ENCODE data around the gene SCN2B. TPM values are rescaled to one million over a fixed set of nuclear protein-coding genes. Genes with fewer than 3 reads are reported as not detected.

SCN2B gene
- polyA plus RNA-seq, 4 donors: 4.4 to 4.9 (median 4.7) TPM

DNA sequence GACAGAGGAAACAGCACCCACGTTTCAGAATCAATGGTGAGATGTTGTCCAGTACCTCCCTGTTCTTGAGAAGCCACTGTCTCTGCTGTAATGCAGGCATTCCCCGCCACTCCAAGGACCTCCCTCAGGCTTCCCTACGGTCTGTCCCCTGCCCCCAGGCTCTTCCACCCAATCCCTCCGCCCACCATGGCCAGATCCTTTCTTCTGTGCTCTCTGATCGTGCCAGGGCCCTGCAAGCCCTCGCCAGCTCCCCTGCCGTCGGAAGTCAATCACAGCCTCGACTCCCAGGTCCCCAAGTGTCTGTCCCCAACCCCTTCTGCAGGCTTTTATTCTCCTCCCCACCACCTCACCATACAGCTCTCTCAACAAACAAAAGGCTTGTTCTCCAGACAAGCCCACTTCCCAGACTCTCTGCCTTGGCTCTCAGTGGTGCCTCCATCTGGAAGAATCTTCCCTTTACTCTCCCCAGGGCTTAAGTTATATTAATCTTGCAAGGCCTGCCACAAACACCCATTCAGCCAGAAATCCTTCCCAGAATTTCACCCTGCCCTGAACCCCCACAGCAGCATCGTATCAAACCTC lies 37.5 kb downstream of the SCN2B start:
- no peak for DNase-seq (ENCODE audit: low read depth in 4 of 4, low spot score in 3 of 4)

DNA sequence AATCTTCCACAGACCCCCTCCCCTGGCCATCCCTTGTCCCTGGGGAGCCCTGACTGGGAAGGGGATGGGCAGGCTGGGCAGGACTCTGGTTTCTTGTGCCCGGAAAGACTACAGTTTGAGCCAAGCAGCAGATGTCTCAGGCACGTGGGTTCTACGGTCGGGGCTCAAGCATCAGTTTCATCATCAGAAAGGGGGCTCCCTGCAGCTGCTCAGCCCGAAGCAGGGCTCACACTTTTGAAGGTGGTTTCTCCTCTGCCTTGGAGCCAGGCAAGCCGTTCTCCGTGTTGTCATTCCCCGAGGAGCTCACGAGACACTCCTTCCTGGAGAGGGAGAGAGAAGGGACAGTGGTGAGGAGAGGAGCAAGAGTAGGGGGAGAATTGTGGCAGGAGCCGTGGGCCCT lies 39.6 kb downstream of the SCN2B start:
- DNase-seq (ENCODE audit: low read depth in 4 of 4, low spot score in 3 of 4): no peak

DNA sequence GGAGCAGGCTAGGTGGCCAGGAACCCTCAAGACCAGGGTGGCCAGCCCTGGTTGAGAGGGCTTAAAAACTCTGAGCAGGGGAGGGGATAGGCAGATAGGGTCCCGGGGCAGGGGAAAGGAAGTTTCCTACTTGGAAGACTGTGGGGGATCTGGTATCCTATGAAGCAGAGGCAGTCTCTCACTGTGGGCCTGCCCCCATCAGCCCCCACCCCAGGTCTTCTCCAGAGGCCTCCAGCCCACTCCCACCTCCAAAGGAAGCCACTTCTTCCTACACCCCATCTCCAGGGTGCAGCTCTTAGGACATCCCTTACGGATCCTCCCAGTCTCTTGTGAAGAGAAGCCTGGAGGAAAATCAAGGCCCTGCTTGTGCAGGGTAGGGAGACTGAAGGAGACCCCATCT lies 40.1 kb downstream of the SCN2B start:
- DNase-seq (ENCODE audit: low read depth in 4 of 4, low spot score in 3 of 4): no peak

DNA sequence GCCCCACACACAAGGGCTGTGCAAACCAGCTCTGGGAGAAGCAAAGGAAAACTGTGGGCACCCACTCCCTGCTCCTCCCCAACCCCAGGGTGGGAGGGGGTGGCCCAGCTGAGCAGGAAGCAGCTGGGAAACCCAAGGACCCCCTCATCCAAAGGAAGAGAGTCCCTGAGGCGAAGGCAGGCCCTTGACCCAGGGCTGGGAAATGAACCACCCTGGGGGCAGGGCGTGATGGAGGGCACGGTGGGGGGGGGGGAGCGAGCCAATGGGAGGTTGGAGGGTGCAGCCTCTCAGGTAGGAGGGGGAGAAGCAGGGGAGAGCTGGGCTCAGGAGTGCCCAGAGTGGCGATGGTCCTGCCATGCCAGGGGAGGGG lies 40.7 kb downstream of the SCN2B start:
- DNase-seq (ENCODE audit: low read depth in 4 of 4, low spot score in 3 of 4): no peak

DNA sequence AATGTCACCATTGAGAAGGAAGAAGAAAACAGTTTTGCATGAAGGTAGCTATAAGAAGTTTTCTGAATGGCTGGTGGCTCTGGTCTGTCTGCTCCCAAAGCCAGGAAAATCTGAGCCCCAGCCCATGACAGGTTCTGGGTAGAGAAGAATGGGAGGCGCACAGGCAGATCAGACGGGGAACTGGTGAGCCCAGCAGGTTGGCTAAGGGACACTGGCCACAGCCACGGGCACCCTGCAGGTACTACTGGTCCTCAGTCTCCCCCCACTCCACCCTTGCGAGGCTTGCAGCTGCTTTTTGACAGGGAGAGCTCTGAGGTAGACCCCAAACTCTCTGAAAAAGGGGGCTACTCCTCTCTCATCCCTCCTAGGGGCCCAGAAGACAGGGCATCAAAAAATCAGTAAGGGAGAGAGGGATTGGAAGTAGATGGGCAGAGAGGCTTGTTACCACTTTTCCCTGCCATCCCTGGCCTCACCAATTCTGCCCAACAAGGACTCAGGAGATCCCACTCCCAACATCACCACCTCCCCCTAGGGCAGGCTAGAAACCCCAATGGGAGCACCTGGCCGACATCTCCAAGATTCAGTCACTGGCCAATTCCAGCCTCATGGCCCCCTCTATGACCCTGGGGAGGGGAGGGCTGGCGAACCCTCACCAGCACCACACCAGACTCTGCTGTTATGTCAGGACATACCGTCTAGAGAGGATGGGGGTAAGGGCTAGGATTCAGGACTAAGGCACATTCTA lies 41.2 kb downstream of the SCN2B start:
- DNase-seq (ENCODE audit: low read depth in 4 of 4, low spot score in 3 of 4): no peak

DNA sequence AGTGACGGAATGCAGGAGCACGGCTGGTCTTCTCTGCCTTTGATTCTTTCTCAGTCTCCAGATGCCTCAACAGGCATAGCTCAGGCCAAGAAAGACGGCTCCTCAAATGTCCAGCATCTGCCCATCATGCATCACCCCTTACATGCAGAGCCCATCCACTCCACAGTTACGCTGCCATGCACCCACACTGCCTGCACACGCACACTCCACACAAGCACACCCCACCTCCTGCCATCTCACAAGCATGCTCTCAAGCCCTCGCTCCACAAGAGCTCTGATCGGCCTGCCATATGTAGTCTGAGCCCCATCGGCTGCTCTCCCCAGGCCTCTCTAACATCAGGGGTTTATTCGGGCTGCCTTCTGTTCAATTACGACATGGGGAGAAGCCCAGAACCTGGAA lies 42.6 kb downstream of the SCN2B start:
- no peak for DNase-seq (ENCODE audit: low read depth in 4 of 4, low spot score in 3 of 4)

DNA sequence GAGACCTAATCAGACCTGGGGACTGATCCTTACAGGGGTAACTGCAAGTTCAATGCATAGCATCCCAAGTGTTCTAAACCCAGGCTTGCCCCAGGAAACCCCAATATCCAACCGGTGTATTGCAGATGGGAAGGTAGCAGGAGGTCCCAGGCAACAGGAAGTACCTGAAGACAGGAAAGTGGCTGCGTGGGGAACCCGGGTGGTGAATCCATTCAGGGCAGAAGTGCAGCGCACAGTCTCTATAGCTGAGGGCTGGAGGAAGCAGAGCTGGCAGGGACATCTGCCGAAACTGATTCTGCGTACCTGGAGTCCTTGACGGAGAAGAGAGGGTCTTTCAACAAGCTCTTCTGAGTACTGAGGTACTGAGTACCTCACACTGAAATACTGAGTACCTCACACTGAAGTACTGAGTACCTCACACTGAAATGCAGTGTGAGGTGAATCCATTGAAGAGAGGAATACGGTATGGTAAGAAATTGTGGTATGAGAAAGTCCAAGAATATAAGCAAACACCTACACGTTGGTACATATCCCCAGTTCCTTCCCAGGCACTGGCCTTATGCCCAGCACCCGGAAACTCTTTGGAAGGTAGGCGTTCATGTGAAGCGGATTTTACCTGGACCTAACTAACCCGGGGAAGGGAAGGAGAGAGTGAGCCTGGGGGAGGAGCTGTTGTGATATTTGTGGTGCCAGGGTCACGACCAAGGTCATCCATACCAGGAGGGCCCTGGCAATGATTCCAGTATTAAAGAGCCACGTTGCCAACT lies 43.9 kb downstream of the SCN2B start:
- DNase-seq (ENCODE audit: low read depth in 4 of 4, low spot score in 3 of 4): no peak

DNA sequence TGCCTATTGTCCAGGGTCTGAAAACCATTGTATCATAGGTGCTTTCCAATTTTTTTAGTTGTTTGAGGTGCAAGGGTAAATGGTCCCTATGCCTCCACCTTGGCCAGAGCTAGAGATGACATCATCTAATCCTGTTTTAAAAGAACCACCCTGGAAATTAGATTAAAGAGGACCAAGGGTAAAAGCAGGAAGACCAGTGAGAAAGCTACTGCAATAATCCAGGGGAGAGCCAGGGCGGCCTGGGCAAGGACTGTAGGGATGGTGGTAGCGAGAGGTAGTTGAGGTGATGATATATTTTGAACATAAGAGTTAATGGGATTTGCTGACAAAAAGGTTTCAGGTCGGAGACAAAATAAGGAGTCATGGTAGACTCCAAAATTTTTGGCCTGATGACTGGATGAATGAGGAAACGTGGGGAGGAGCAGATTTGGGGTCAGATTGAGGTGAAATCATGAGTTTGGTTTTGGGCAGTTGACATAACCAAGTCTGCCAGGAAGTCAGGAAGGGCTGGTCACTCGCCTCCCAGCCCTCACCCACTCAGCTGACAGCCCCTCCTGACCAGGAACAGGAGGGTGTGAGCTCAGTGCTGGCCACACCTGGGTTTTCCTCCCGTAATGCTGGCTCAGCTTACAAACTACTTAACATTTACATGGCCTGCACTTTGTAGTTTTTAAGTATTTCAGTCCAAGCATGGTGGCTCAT lies 46.8 kb downstream of the SCN2B start:
- DNase-seq (ENCODE audit: low read depth in 4 of 4, low spot score in 3 of 4): no peak

DNA sequence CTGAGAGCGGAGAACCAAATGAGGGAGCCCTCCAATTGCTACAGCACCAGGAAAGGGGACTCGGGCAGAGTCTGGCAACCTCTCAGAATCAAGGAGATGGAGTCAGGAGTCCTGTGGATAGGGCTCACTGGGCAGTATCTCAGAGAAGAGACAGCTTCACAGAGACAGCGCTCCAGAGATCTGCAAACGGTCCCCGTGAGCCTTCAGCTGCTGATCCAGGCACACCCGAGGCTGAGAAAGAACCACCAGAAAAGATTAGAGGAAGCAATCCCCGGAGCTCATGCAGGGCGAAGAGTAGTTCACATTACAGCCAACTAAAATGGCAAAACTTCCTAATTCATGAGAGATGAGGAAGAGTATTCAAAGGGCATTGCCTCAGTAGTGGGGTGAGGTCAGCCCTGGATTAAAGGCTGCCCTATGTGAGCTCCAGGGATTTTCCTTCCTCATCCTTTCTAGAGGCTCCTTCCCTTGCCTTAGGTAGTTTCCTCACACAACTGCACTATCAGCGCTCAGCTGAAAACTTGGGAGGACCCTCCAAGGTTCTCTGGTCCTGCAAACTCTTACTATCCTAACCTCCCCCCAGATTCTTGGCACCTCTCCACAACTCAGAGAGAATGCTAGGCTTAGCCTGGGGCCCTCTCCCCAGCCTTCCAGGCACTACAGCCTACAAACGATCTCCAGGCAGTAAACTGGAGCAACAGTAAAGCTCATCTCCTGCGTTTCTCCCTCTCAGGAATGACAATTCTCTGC lies 47.5 kb downstream of the SCN2B start:
- DNase-seq (ENCODE audit: low read depth in 4 of 4, low spot score in 3 of 4): no peak

DNA sequence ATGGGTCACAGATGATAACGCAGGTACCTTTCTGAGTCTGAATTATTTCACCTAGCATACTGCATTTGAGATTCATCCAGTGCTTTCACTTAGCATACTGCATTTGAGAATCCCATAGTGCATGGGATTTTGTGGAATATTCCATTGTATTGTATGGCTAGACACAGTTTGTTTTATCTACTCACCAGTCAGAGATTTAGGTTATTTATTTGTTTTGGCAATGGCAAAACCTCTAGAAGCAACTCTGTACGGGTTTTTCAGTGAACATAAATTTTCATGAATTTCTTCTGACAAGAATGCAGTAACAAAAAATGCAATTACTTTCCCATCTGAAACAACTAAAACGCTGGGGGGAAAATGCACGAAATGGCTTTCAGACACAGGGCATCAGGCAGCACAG lies 48.1 kb downstream of the SCN2B start:
- DNase-seq (ENCODE audit: low read depth in 4 of 4, low spot score in 3 of 4): no peak

DNA sequence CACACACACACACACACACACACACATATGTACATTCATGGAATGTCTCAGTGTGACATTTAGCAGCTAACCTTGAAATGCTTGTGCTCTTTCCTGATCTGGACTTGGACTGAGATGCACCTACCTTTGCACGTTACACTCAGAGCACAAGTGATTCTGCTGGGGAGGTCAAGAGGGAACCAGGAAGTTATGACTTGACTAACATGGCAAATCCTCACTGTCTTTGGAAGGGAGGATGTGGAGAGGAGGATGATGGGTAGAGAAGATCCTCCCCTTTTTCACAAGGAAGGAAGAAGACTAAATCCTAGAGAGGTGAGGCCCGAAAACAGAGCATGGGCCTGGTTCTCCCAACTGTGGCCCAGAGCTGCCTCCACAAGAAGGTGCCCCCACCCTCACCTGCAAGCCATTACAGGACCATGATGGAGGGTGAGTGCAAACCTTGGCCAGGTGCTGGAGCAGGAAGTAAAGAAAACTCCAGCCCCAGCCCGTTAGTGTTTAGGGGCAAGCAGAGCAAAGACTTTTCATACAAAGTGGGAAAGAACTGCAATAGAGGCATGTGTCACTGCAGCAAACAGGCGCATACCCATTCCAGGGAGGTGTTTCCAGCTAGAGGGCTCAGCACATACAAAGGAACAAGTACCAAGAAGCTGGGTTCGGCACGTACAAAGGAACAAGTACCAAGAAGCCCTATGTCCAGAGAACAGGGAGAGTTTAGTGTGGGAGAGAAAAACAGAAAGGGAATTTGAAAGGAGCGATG lies 50.2 kb downstream of the SCN2B start:
- no peak for DNase-seq (ENCODE audit: low read depth in 4 of 4, low spot score in 3 of 4)

DNA sequence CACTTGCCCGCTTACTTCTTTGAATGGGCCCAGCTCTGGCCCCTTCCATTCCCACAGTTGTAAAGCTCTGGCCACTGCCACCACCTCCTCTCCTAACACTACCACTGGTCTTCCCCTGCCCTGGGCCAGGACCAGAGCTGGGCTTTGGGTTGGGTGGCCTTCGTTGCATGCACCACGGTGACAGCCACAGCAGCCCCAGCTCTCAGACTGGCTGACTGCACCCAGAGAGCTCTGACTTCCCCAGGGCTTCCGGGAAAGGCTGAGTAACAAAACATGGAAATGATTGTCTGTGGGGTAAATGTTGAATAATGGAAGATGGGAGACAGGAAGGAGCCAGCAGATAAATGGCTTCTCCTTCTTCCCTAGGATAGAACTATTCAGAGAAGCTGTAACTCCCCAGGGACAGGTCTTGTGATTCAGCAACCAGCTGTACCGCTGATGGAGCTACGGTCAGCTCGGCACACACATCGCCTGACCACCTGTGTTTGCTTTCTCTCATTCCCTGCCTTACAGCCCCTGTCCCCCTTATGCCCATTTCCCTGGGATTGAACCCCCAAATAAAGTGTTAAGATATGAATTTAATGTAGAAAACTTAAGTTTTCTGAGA lies 51.4 kb downstream of the SCN2B start:
- no peak for DNase-seq (ENCODE audit: low read depth in 4 of 4, low spot score in 3 of 4)

DNA sequence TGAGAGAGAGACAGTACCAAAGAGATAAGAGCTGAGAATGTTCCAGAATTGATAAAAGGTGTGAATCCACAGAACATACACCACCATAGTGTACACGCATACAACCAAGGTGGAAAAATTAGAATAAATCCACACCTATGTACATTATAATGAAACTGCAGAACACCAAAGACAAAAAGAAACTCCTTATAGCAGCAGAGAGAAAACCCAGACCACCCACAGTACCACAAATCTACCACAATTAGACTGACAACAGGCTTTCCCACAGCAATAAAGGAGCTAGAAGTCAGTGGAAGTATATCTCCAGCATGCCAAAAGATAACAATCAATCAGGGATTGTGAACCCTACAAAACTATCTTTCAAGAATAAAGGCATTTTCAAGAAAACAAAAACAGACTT lies 55.6 kb downstream of the SCN2B start:
- DNase-seq (ENCODE audit: low read depth in 4 of 4, low spot score in 3 of 4): no peak

DNA sequence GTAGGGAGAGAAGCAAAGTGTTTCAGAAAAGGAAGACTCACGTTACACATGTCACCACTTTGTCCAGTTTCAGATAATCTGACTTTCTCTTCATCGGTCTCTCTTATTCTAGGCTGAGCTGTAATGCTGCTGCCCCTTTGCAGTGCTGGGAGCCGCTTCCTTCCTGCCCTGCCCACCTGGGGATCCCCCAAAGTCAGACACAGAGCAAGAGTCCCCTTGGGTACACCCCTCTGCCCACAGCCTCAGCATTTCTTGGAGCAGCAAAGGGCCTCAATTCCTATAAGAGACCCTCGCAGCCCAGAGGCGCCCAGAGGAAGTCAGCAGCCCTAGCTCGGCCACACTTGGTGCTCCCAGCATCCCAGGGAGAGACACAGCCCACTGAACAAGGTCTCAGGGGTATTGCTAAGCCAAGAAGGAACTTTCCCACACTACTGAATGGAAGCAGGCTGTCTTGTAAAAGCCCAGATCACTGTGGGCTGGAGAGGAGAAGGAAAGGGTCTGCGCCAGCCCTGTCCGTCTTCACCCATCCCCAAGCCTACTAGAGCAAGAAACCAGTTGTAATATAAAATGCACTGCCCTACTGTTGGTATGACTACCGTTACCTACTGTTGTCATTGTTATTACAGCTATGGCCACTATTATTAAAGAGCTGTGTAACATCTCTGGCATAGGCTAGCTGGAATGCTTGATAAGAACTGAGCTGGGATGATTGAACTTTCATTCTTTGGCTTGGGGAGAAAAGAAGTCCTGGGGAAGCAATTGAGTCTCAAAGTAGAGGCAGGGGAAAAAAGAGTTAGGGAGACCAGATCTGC lies 58.4 kb downstream of the SCN2B start:
- no peak for DNase-seq (ENCODE audit: low read depth in 4 of 4, low spot score in 3 of 4)

DNA sequence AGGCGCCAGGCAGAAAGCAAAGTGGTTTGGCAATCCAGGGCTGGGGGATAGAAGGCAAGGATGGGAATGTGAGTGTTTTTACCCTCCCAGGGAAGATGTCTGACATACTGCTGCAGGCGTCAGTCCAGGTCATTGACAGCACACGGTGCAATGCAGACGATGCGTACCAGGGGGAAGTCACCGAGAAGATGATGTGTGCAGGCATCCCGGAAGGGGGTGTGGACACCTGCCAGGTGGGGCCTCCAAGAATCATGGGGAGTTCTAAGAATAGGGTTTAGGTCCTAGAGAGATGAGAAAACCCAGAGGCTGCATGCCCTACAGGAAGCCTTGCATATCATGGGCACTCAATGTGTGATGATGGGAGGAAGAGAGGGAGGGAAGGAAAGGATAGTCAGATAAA lies 61.4 kb downstream of the SCN2B start:
- DNase-seq (ENCODE audit: low read depth in 4 of 4, low spot score in 3 of 4): no peak

DNA sequence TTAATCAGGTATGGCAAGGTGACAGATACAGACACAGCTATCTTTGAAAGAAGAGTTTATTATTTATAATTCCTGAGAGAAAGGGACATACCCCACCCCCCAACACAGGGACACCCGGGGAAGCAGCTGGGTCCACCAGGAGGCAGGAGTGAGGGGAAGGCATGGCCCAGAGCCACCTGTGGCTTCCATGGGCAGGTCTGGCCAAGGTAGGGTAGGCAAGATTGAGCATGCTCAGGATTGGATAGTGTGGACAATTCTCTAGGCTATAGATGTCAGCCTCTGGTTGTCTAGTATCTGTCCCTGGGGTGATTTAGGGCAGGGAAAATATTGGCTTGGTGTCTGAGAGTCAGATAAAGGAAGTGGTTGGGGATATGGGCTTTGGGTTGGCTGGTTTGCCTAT lies 62.2 kb downstream of the SCN2B start:
- DNase-seq (ENCODE audit: low read depth in 4 of 4, low spot score in 3 of 4): no peak

DNA sequence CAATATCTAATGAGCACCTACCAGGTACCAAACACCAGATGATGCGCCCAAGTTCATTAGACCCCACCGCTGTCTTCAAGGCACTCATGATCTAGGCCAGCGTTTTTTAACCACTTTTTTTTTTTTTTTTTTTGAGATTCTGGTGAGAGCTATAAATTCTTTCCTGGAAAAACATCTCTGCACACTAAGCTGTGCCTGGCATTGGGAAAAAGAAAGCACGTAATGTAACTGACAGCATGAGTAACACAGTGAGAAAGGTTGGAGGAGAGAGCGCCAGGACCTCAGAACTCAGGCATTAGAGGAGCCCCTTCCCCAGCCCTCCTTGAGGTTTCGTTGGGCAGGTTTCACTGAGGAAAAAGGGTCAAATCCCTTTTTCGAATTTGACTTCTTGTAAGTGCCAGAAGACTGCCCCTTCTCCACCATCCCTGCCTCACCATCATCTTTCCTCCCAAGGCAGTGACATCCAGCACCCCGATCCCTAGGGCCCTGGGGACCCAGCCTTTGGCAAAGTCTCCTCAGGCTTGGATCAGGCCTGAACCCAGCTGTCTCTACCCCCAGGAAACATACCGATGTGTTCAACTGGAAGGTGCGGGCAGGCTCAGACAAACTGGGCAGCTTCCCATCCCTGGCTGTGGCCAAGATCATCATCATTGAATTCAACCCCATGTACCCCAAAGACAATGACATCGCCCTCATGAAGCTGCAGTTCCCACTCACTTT lies 63.6 kb downstream of the SCN2B start:
- DNase-seq (ENCODE audit: low read depth in 4 of 4, low spot score in 3 of 4): no peak
